ENCODE results near the gene CLIP3.
A peak's percentile ranks its signal among the peaks of the same experiment; 100 is the strongest.
"Not testable (repeated sequence)": the region's sequence is repeated elsewhere in the genome, so short reads cannot be mapped to it uniquely, and the experiment has no call there.

CLIP3 gene

GRCh38 chr19:36006955-36007354 lies 25.7 kb downstream of the CLIP3 start:
- DNase-seq = no peak

- DNase-seq = no peak
These were observed 29.4 kb downstream of the CLIP3 start for GRCh38 chr19:36003284-36003683.

GRCh38 chr19:36001605-36002004 lies 31.1 kb downstream of the CLIP3 start:
- DNase-seq = no peak

GRCh38 chr19:35996777-35997176 lies 35.9 kb downstream of the CLIP3 start:
- DNase-seq = no peak

- peak; percentile 98 for DNase-seq
These were observed 37.4 kb downstream of the CLIP3 start, which contains the start of gene SDHAF1 for GRCh38 chr19:35995048-35995993. SDHAF1 (plus strand) TSS chr19:35995188; CDS start chr19:35995275, 87 bp downstream.

- peak in 2 of 3 donors; percentile 3 to 17 for DNase-seq
These were observed 38.6 kb downstream of the CLIP3 start for GRCh38 chr19:35993923-35994598.

- peak; percentile 53 to 68 (median 56) for DNase-seq
These were observed 39.5 kb downstream of the CLIP3 start for GRCh38 chr19:35992907-35993765.

- no peak for DNase-seq
These were observed 40.8 kb downstream of the CLIP3 start for GRCh38 chr19:35991731-35992450.

GRCh38 chr19:35990771-35991730 lies 41.6 kb downstream of the CLIP3 start:
- DNase-seq = no peak

GRCh38 chr19:35990156-35990555 lies 42.5 kb downstream of the CLIP3 start:
- DNase-seq = peak; percentile 25 to 54 (median 25)

- DNase-seq = no peak
These were observed 43.8 kb downstream of the CLIP3 start for GRCh38 chr19:35988824-35989223.

GRCh38 chr19:35987571-35987896 lies 45.1 kb downstream of the CLIP3 start:
- no peak for DNase-seq

- DNase-seq = peak; percentile 45 to 79 (median 65)
These were observed 45.8 kb downstream of the CLIP3 start for GRCh38 chr19:35986664-35987570.

GRCh38 chr19:35986111-35986510 lies 46.6 kb downstream of the CLIP3 start:
- DNase-seq = no peak

- DNase-seq = no peak
These were observed 49.5 kb downstream of the CLIP3 start for GRCh38 chr19:35983177-35983576.

- not testable (repeated sequence) for DNase-seq
These were observed 51.7 kb downstream of the CLIP3 start for GRCh38 chr19:35980997-35981396.

- no peak for DNase-seq
These were observed 53.8 kb downstream of the CLIP3 start for GRCh38 chr19:35978832-35979365.

- no peak for DNase-seq
These were observed 54.4 kb downstream of the CLIP3 start for GRCh38 chr19:35978271-35978670.

- peak; percentile 26 to 56 (median 27) for DNase-seq
These were observed 55.0 kb downstream of the CLIP3 start for GRCh38 chr19:35977446-35978222.

Measured in suppressor macrophage treated with lipopolysaccharide for 1 hour (primary cell).